Measurements from ENCODE around the gene SMAD7.
"Not testable (repeated sequence)": the region's sequence is repeated elsewhere in the genome, so short reads cannot be mapped to it uniquely, and the experiment has no call there.

Gene SMAD7

GRCh38 chr18:48876590-48876989 lies 74.2 kb downstream of the SMAD7 start:
- no peak for DNase-seq (ENCODE audit: low spot score)

GRCh38 chr18:48875942-48876511 lies 74.7 kb downstream of the SMAD7 start:
- DNase-seq (ENCODE audit: low spot score): no peak

- no peak for DNase-seq (ENCODE audit: low spot score)
These were observed 75.3 kb downstream of the SMAD7 start for GRCh38 chr18:48875314-48875941.

- no peak for DNase-seq (ENCODE audit: low spot score)
These were observed 76.0 kb downstream of the SMAD7 start for GRCh38 chr18:48874701-48875162.

- no peak for DNase-seq (ENCODE audit: low spot score)
These were observed 76.5 kb downstream of the SMAD7 start for GRCh38 chr18:48874233-48874632.

GRCh38 chr18:48872234-48873145 lies 78.3 kb downstream of the SMAD7 start:
- peak; percentile 70 for DNase-seq (ENCODE audit: low spot score)

- DNase-seq (ENCODE audit: low spot score): no peak
These were observed 79.2 kb downstream of the SMAD7 start for GRCh38 chr18:48871391-48872166.

- DNase-seq (ENCODE audit: low spot score): not testable (repeated sequence)
These were observed 79.8 kb downstream of the SMAD7 start for GRCh38 chr18:48870926-48871325.

Data from GM03348 (cell line).